Endometrium (tissue), 2 donors: Measurements from ENCODE around the gene SNAPIN.
"Not testable (repeated sequence)": the region's sequence is repeated elsewhere in the genome, so short reads cannot be mapped to it uniquely, and the experiment has no call there.

Experiments
- FAIRE-seq: peaks from 2 replicates; lab custom pipeline; 2012; peaks lifted over from hg19 to GRCh38; lab: Jason Lieb, UNC
- donor health status: control.
- donor health status: control.

The SNAPIN gene

DNA sequence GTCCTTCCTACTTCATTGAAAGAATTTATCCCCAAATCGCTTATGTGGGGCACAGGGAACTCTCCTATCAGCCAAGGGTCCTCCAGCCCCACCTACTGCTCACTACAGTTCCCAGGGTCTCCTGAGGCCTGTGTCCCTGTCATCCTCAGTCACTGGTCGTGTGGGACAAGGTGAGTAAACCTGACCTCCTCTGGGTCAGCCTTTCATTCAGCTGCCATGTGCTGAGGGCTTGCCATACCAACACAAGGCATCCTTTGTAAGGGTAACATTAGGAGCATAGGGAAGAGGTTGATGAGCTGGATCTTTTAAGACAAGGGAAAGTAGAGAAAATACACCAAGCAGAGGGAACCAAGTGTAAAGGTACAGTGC is 11.2 kb upstream of the SNAPIN start:
- FAIRE-seq: no peak

DNA sequence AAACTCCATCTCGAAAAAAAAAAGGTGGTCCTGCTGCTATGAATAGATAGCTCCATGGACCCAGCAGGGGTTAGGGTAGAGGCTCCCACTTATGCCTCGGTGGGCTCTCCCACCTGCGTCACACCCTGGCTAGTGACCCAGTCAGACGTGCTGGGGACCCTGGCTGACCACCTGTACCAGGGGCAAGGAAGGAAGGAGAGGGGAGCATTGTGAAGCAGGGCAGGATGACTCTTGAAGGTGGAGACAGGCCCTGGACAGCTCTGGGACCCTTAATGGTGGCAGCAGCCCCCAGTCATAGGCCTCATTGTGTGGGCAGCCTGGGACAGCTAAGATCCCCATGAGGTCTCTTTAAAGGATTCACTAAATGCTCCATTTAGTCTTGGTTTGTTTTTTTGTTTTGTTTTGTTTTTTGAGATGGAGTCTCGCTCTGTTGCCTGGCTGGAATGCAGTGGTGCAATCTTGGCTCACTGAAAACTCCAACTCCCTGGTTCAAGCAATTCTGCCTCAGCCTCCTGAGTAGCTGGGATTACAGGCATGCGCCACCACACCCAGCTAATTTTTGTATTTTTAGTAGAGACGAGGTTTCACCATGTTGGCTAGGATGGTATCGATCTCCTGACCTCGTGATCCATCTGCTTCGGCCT is 10.4 kb upstream of the SNAPIN start:
- FAIRE-seq: no peak

DNA sequence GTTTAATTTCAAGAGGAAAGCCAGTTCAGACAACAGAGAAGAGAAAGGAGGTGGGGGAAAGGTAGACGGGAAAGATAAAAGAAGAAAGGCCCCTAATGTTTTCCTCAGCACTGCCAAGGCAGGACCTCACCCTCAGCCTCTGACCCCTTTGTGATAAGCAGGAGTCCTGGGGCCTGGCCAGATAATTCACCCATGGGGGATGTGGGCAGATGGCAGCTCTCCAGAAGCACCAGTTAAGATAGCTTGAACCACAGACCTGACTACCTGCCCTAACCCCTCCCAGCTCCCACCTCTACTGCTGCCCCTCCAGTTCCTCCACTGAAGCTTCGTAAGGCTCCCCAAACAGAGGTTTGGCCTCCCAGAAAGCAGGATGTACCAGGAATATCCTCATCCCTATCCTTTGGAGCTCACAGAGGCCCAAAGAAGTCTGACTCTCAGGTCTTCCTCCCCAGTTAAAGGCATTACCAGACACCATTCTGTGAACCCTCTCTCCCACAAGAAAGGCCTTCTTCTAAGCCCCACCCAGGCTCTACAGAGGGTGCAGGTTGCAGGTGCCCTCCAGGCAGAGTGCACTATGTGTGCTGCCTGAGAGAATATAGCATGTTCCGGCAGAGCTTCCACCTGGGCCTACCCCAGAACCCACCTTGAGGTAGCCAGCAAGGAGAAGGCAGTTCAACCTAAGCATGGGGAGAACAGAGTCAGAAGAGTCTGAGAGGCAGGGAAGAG is 9.2 kb upstream of the SNAPIN start:
- no peak for FAIRE-seq

GRCh38 chr1:153649863-153650235 is 8.7 kb upstream of the SNAPIN start:
- FAIRE-seq: no peak

DNA sequence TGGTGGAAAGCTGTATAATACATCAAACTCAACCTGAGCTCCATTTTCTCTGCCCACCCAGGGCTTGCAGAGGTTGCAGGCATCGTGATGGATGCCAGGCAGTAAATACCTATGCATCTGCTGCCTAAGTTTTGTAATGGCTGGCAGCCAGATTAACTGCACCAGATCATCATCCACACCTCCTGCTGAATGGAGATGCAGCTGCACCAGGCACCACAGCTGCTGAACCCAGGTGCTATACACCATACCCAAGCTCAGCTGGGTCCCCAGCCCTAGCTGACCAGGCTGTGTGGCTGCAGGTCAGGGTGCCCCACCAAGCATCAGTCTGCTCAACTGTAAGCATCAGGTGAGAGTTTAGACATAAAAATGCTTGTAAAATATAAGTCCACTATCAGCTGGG is 6.7 kb upstream of the SNAPIN start:
- FAIRE-seq: no peak

- no peak for FAIRE-seq
Measured at GRCh38 chr1:153652805-153653500, 5.5 kb upstream of the SNAPIN start.

- FAIRE-seq: no peak
Measured at GRCh38 chr1:153655333-153655732, 3.2 kb upstream of the SNAPIN start.

- no peak for FAIRE-seq
Measured at GRCh38 chr1:153659175-153659534, 652 bp downstream of the SNAPIN start.

GRCh38 chr1:153659656-153660055 is 1.2 kb downstream of the SNAPIN start:
- FAIRE-seq: no peak

GRCh38 chr1:153661111-153661708 is 2.7 kb downstream of the SNAPIN start:
- no peak for FAIRE-seq

DNA sequence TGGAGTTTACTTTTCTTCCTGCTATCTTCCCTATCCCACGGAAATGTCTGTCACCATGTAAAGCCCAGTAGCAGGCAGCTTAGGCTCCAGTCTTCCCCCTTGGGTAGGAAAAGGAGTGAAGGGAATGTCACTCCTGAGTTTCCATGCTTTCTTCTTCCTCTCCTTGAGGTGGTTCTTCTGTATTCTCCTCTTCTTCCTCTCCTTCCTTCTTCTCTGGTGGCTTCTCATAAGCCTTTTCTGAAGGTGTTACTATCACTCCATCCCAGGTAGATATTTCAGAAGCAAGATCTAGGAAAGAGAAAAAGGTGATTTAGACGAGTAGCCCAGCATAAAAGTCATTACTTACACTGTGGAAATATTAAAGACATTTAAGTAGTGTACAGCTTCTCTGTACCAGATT is 3.8 kb downstream of the SNAPIN start:
- no peak for FAIRE-seq

DNA sequence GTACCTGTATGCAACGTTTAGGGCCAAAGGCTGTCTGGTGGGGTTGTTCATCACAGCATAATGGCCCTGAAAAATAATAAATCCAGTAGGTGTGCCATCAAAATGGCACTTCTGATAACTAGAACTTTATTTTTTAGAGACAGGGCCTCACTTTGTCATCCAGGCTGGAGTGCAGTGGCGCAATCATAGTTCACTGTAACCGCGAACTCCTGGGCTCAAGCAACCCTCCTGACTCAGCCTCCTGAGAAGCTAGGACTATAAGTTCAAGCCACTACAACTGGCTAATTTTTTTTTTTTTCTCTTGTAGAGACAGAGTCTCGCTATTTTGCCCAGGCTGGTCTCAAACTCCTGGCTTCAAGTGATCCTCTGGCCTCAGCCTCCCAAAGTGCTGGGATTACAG is 4.7 kb downstream of the SNAPIN start:
- FAIRE-seq: no peak

DNA sequence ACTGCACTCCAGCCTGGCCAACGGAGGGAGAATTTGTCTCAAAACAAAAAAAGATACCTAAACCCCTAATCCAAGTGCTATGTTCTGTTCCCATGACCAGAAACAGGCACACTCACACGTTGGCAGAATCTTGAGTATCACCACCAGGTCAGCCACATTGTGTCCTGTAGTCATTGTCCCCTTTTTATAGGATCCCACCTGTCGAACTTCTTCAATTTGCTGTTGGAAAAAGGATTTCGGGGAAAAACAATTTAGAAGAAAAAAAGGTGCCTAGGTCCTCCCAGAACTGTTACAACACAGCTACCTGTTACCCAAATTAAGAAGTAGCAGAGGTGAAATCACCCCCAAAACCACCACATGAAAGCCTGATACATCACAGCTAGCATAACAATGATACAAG is 8.9 kb downstream of the SNAPIN start:
- no peak for FAIRE-seq

- not testable (repeated sequence) for FAIRE-seq
Measured at GRCh38 chr1:153668672-153669071, 10.2 kb downstream of the SNAPIN start.

DNA sequence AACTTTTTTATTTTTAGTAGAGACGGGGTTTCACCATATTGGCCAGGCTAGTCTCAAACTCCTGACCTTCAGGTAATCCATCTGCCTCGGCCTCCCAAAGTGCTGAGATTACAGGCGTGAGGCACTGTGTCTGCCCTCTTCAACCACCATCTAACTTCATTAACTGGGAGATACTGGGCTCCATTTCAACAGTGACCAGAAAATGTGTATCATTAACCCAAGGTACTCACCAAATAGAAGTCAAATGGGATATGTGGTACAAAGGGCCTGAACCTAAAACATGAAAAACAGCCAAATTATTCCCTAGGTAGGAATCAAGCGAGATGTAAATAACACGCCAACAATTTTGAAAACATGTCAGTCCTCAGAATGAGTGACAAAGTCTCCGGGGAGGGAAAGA is 11.1 kb downstream of the SNAPIN start:
- FAIRE-seq: no peak

DNA sequence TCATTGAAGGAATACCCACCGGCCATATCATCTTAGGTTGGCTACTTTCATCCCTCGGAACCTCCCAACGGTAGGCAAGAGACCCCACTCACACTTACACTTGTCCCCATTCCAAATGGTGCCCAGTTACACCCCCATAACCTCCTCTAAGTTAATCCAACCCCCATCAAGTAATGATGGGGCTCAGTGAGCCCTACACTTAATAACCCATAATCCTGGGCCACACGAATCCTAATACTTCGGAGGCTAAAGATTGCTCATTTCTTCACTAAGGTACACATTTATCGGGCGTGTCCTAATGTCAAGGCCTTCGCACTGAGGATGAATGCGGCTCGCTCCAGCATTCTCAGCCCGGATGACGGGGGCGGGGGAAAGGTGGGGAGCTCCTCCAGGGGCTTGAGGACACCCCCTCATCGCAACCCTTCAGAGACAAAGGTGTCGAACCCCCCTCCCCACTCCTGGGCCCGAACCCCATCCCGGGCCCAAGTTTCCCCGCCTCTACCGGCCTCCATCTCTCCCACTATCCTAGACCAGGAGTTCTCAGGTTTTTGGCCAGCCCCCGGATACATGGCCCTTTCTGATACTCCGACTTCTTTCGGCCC is 11.9 kb downstream of the SNAPIN start:
- FAIRE-seq: no peak

GRCh38 chr1:153670859-153671627 is 12.5 kb downstream of the SNAPIN start, which contains the start of gene ILF2:
Gene ILF2 (minus strand): TSS chr1:153670993. CDS start chr1:153670922, 71 bp downstream.
- FAIRE-seq: peak; percentile 99

- FAIRE-seq: not testable (repeated sequence)
Measured at GRCh38 chr1:153671628-153672353, 13.3 kb downstream of the SNAPIN start.

DNA sequence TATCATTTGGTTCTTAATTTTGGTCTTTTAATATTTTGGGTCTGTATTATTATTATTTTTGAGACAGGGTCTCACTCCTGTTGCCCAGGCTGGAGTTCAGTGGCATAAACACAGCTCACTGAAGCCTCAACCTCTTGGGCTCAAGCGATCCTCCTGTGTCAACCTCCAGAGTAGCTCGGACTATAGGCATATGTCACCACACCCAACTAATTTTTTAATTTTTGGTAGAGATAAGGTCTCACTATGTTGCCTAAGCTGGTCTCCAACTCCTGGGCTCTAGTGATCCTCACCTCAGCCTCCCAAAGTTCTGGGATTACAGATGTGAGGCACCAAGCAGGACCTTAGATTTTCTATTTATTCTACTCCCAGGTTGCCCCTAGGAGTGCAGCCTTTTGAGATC is 15.0 kb downstream of the SNAPIN start:
- no peak for FAIRE-seq

GRCh38 chr1:153677718-153678518 is 19.4 kb downstream of the SNAPIN start:
- no peak for FAIRE-seq
